CD4-positive, alpha-beta memory T cell (primary cell): ENCODE data around the gene DNM3. TPM values are rescaled to one million over a fixed set of nuclear protein-coding genes. Genes with fewer than 3 reads are reported as not detected.

Experiments
- CTCF ChIA-PET: fragments of 350-600 bp; sonication (Branson Sonifier 250); formaldehyde crosslinking; loops from one replicate; lab custom pipeline; 2021; ENCODE audit warnings: inconsistent platforms; ENCODE audit not compliant: partially characterized antibody; lab: Charles Lee
- POLR2A ChIA-PET: fragments of 350-600 bp; sonication (Branson Sonifier 250); formaldehyde crosslinking; loops from one replicate; lab custom pipeline; 2021; ENCODE audit not compliant: partially characterized antibody; lab: Charles Lee
- DNase-seq, 5 donors: peaks; one replicate each; pipeline versions ENCODE4 v3.0.0 to v3.0.0-alpha.2; 2020 to 2022; ENCODE audit warnings: mixed read lengths in 1 of 5
- H3K27ac ChIP-seq: one replicate; pipeline ENCODE4 v1.7.0; 2013; ENCODE audit warnings: low read depth, low read length
- H3K27me3 ChIP-seq: 2 replicates; pipeline ENCODE4 v1.7.0; 2013; ENCODE audit warnings: mild to moderate bottlenecking, low read length, moderate library complexity; ENCODE audit not compliant: insufficient read depth
- H3K36me3 ChIP-seq: 2 replicates; pipeline ENCODE4 v1.7.0; 2013; ENCODE audit warnings: mild to moderate bottlenecking, low read length, moderate library complexity; ENCODE audit not compliant: insufficient read depth
- H3K4me1 ChIP-seq: 2 replicates; pipeline ENCODE4 v1.7.0; 2013; ENCODE audit warnings: mild to moderate bottlenecking, low read length, moderate library complexity; ENCODE audit not compliant: insufficient read depth
- H3K4me3 ChIP-seq, 2 donors: one replicate each; pipeline ENCODE4 v1.7.0; 2013; ENCODE audit warnings: low read length in 2 of 2, mild to moderate bottlenecking in 1 of 2
- H3K9me3 ChIP-seq, 2 donors: one replicate each; pipeline ENCODE4 v1.7.0; 2013; ENCODE audit warnings: low read length in 2 of 2, control low read depth in 1 of 2; ENCODE audit not compliant: control insufficient read depth in 1 of 2
- H3K27ac Mint-ChIP-seq, 7 donors: one replicate each; pipeline ENCODE4 v1.8.0; 2020 to 2021; ENCODE audit warnings: mixed read lengths in 7 of 7, mild to moderate bottlenecking in 6 of 7, inconsistent platforms in 3 of 7, moderate library complexity in 3 of 7
- H3K27me3 Mint-ChIP-seq, 2 donors: one replicate each; pipeline ENCODE4 v1.8.0; 2020 to 2021; ENCODE audit warnings: mixed read lengths in 2 of 2
- H3K36me3 Mint-ChIP-seq, 2 donors: one replicate each; pipeline ENCODE4 v1.8.0; 2020 to 2021; ENCODE audit warnings: mixed read lengths in 2 of 2, inconsistent platforms in 1 of 2, mild to moderate bottlenecking in 1 of 2
- H3K4me1 Mint-ChIP-seq, 4 donors: one replicate each; pipeline ENCODE4 v1.8.0; 2020 to 2021; ENCODE audit warnings: mixed read lengths in 4 of 4, mild to moderate bottlenecking in 1 of 4
- H3K4me3 Mint-ChIP-seq, 8 donors: one replicate each; pipeline ENCODE4 v1.8.0; 2020 to 2021; ENCODE audit warnings: mixed read lengths in 8 of 8, mild to moderate bottlenecking in 7 of 8, moderate library complexity in 6 of 8, inconsistent platforms in 3 of 8
- H3K9me3 Mint-ChIP-seq, 8 donors: one replicate each; pipeline ENCODE4 v1.8.0; 2020 to 2021; ENCODE audit warnings: mixed read lengths in 8 of 8, mild to moderate bottlenecking in 5 of 8, inconsistent platforms in 3 of 8, moderate library complexity in 1 of 8
- intact Hi-C: fragments of 100-400 bp; cut with micrococcal nuclease; formaldehyde crosslinking; loops from one replicate; pipeline ENCODE4 v1.15.1; 2023
- polyA plus RNA-seq, 2 donors: library from polyadenylated mRNA; unstranded; fragments of 300-500 nt; fragmentation: Illumina TruSeq; gene quantifications; one replicate each; pipeline ENCODE4 v1.2.3, GENCODE V29; 2021
- total RNA-seq, 2 experiments: library from RNA; stranded (reverse); gene quantifications; one replicate each; pipeline ENCODE4 v1.2.3, GENCODE V29; 2021

The DNM3 gene
- total and polyA plus RNA-seq, 4 experiments from 2014 or later: 0.37 to 2.7 (median 1.4) TPM

GRCh38 chr1:172112576-172112975 is 271.3 kb downstream of the DNM3 start:
- peaks cover 6 to 9% (median 7%) of the 10 kb centered on the region in 4 donors for H3K4me1 Mint-ChIP-seq
- Histone ChIP-seq H3K27me3 (no peaks in the 10 kb centered on the region), H3K36me3 (no peaks in the 10 kb centered on the region), H3K4me1 (peaks cover 7% of the 10 kb centered on the region), H3K9me3 (no peaks in the 10 kb centered on the region), H3K4me3 (no peak overlapping the region), H3K27ac (no peak overlapping the region)
- H3K27me3 Mint-ChIP-seq: peaks cover 2 to 3% of the 10 kb centered on the region in 2 donors
- intact Hi-C loops: no loop called here
- H3K4me3 Mint-ChIP-seq: no peak overlapping the region
- ChIA-PET CTCF (interaction anchor here (3.6 kb wide), 1 partner anchor 22 kb away, joined by 10 read pairs; no protein-coding TSS in a partner anchor), POLR2A (no interaction called here)
- no peaks in the 10 kb centered on the region for H3K9me3 Mint-ChIP-seq
- H3K36me3 Mint-ChIP-seq: no peaks in the 10 kb centered on the region
- no peak for DNase-seq
- no peak overlapping the region for H3K27ac Mint-ChIP-seq

DNA sequence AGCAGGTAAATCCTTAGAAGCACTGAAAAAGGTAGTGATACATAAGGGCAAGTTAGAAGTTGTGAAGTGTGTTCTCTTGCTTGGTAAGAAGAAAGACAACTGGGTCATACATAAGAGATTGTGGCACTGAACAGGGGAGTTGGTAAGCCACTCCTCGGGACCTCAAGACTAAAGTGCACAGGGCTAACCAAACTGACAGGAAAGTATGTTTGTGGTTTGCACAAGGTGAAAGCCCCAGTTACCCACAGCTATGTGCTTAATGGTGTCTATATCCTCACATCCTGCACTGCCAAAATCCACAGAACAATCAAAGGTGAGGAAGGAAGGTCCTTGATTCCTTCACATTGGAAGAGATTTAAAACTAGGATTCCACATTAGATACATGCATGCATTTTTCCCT is 276.5 kb downstream of the DNM3 start:
- no peaks in the 10 kb centered on the region for H3K36me3 ChIP-seq
- Mint-ChIP-seq H3K27me3 (no peaks in the 10 kb centered on the region), H3K4me1 (peaks cover 21 to 38% (median 27%) of the 10 kb centered on the region in 4 donors), H3K36me3 (no peaks in the 10 kb centered on the region), H3K9me3 (peaks cover 0 to 4% (median 0%) of the 10 kb centered on the region in 8 donors), H3K27ac (peak overlapping the region; percentile 9 to 84 (median 74)), H3K4me3 (peak overlapping the region in 6 of 8 donors; percentile 17 to 68 (median 38))
- ChIA-PET POLR2A (interaction anchor here (0.5 to 1.7 kb wide), 6 partner anchors 8 to 526 kb away, joined by 3 to 5 read pairs (median 4); no protein-coding TSS in a partner anchor), CTCF (interaction anchor here (1.3 kb wide), 1 partner anchor 25 kb away, joined by 4 read pairs; no protein-coding TSS in a partner anchor)
- H3K9me3 ChIP-seq: no peaks in the 10 kb centered on the region
- H3K27ac ChIP-seq: no peak overlapping the region
- intact Hi-C loops: no loop called here
- H3K4me3 ChIP-seq: no peak overlapping the region
- peak; percentile 48 to 67 (median 60) for DNase-seq
- H3K4me1 ChIP-seq: peaks cover 20% of the 10 kb centered on the region
- no peaks in the 10 kb centered on the region for H3K27me3 ChIP-seq

DNA sequence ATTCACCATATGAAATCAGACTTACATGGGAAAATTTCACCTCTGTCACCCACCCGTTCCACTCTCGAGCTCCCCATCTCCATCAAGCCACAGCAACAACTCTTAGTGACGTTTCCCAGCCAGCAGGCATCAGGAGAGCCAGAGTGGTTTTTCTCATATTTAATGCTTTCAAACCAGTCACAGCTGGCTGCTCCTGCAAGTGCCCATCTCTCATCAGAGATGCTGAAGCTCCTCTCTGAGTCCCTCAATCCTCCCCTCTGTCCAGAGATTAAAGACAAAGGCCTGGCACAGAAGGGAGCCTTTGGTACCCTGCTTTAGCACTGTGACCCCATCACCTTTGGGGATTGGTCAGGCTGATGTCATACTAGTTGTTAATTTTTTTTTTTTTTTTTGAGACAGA is 277.3 kb downstream of the DNM3 start:
- peaks cover 20% of the 10 kb centered on the region for H3K4me1 ChIP-seq
- H3K27ac Mint-ChIP-seq: peak overlapping the region in 5 of 7 donors; percentile 9 to 78 (median 64)
- ChIA-PET CTCF (interaction anchor here (1.3 kb wide), 1 partner anchor 26 kb away, joined by 4 read pairs; no protein-coding TSS in a partner anchor), POLR2A (interaction anchor here (1.2 to 1.7 kb wide), 3 partner anchors 8 to 276 kb away, joined by 3 to 5 read pairs (median 5); no protein-coding TSS in a partner anchor)
- no peaks in the 10 kb centered on the region for H3K27me3 ChIP-seq
- no peaks in the 10 kb centered on the region for H3K9me3 ChIP-seq
- no peak for DNase-seq
- H3K36me3 ChIP-seq: no peaks in the 10 kb centered on the region
- no peaks in the 10 kb centered on the region for H3K36me3 Mint-ChIP-seq
- H3K27me3 Mint-ChIP-seq: no peaks in the 10 kb centered on the region
- no peak overlapping the region for H3K4me3 ChIP-seq
- no peak overlapping the region for H3K27ac ChIP-seq
- peaks cover 0 to 4% (median 0%) of the 10 kb centered on the region in 8 donors for H3K9me3 Mint-ChIP-seq
- peak overlapping the region in 4 of 8 donors; percentile 14 to 63 (median 46) for H3K4me3 Mint-ChIP-seq
- intact Hi-C loops: no loop called here
- H3K4me1 Mint-ChIP-seq: peaks cover 21 to 38% (median 27%) of the 10 kb centered on the region in 4 donors

- CTCF ChIA-PET: no interaction called here
- Mint-ChIP-seq H3K4me3 (peak overlapping the region in 2 of 8 donors; percentile 7 to 11), H3K4me1 (peaks cover 21 to 38% (median 27%) of the 10 kb centered on the region in 4 donors), H3K9me3 (peaks cover 0 to 4% (median 0%) of the 10 kb centered on the region in 8 donors), H3K27me3 (no peaks in the 10 kb centered on the region), H3K27ac (peak overlapping the region in 1 of 7 donors; percentile 34), H3K36me3 (no peaks in the 10 kb centered on the region)
- Histone ChIP-seq H3K4me3 (no peak overlapping the region), H3K4me1 (peaks cover 20% of the 10 kb centered on the region), H3K27me3 (no peaks in the 10 kb centered on the region), H3K9me3 (no peaks in the 10 kb centered on the region), H3K36me3 (no peaks in the 10 kb centered on the region), H3K27ac (no peak overlapping the region)
- POLR2A ChIA-PET: no interaction called here
- no peak for DNase-seq
- intact Hi-C loops: no loop called here
Observed at GRCh38 chr1:172119184-172119583, 277.9 kb downstream of the DNM3 start.

- Histone ChIP-seq H3K27me3 (no peaks in the 10 kb centered on the region), H3K27ac (no peak overlapping the region), H3K4me1 (peaks cover 20% of the 10 kb centered on the region), H3K36me3 (no peaks in the 10 kb centered on the region), H3K4me3 (no peak overlapping the region), H3K9me3 (no peaks in the 10 kb centered on the region)
- Mint-ChIP-seq H3K4me3 (peak overlapping the region in 1 of 8 donors; percentile 46), H3K4me1 (peaks cover 20 to 38% (median 27%) of the 10 kb centered on the region in 4 donors), H3K27ac (peak overlapping the region in 2 of 7 donors; percentile 6 to 41), H3K9me3 (peaks cover 0 to 4% (median 0%) of the 10 kb centered on the region in 8 donors), H3K27me3 (no peaks in the 10 kb centered on the region), H3K36me3 (no peaks in the 10 kb centered on the region)
- ChIA-PET CTCF (interaction anchor here (1.0 kb wide), 1 partner anchor 12 kb away, joined by 3 read pairs; no protein-coding TSS in a partner anchor), POLR2A (no interaction called here)
- DNase-seq: no peak
- intact Hi-C loops: no loop called here
Observed at GRCh38 chr1:172120381-172120780, 279.1 kb downstream of the DNM3 start.

GRCh38 chr1:172121081-172121717 is 279.9 kb downstream of the DNM3 start:
- ChIA-PET CTCF (interaction anchor here (1.0 kb wide), 1 partner anchor 12 kb away, joined by 3 read pairs; no protein-coding TSS in a partner anchor), POLR2A (no interaction called here)
- no peak for DNase-seq

GRCh38 chr1:172122381-172122780 is 281.1 kb downstream of the DNM3 start:
- CTCF ChIA-PET: no interaction called here
- H3K27ac Mint-ChIP-seq: no peak overlapping the region
- H3K9me3 Mint-ChIP-seq: peaks cover 0 to 4% (median 0%) of the 10 kb centered on the region in 8 donors
- H3K36me3 Mint-ChIP-seq: peaks cover 0 to 5% of the 10 kb centered on the region in 2 donors
- intact Hi-C loops: no loop called here
- no peaks in the 10 kb centered on the region for H3K36me3 ChIP-seq
- H3K27me3 ChIP-seq: no peaks in the 10 kb centered on the region
- no peaks in the 10 kb centered on the region for H3K27me3 Mint-ChIP-seq
- H3K9me3 ChIP-seq: no peaks in the 10 kb centered on the region
- H3K27ac ChIP-seq: no peak overlapping the region
- peaks cover 17 to 33% (median 22%) of the 10 kb centered on the region in 4 donors for H3K4me1 Mint-ChIP-seq
- POLR2A ChIA-PET: no interaction called here
- DNase-seq: no peak
- H3K4me3 Mint-ChIP-seq: no peak overlapping the region
- H3K4me3 ChIP-seq: no peak overlapping the region
- peaks cover 14% of the 10 kb centered on the region for H3K4me1 ChIP-seq

More at GRCh38 chr1:172121081-172121717, 279.9 kb downstream of the DNM3 start:
- Mint-ChIP-seq H3K9me3 (peaks cover 0 to 4% (median 0%) of the 10 kb centered on the region in 8 donors), H3K27me3 (no peaks in the 10 kb centered on the region), H3K27ac (peak overlapping the region in 2 of 7 donors; percentile 9 to 34), H3K4me3 (no peak overlapping the region), H3K36me3 (no peaks in the 10 kb centered on the region), H3K4me1 (peaks cover 20 to 38% (median 27%) of the 10 kb centered on the region in 4 donors)
- H3K36me3 ChIP-seq: no peaks in the 10 kb centered on the region
- no peaks in the 10 kb centered on the region for H3K27me3 ChIP-seq
- intact Hi-C loops: no loop called here
- no peak overlapping the region for H3K4me3 ChIP-seq
- H3K4me1 ChIP-seq: peaks cover 20% of the 10 kb centered on the region
- no peaks in the 10 kb centered on the region for H3K9me3 ChIP-seq
- no peak overlapping the region for H3K27ac ChIP-seq
